GM12878 (cell line): Measurements from ENCODE around the gene C5orf52.

Experiments used
- CTCF ChIP-seq, 3 experiments: IDR thresholded peaks in 2 of 3; conservative IDR thresholded peaks in 1 of 3; 2 replicates each; pipeline ENCODE4 v1.5.1; 2011; ENCODE audit warnings: low read depth in 3 of 3, low read length in 3 of 3, mild to moderate bottlenecking in 3 of 3, control low read depth in 2 of 3, moderate library complexity in 2 of 3, inconsistent platforms in 1 of 3, mixed read lengths in 1 of 3; ENCODE audit not compliant: control insufficient read depth in 2 of 3, insufficient read depth in 1 of 3; ENCODE audit errors: extremely low read depth in 1 of 3
- NFYB ChIP-seq: IDR thresholded peaks from 2 replicates; pipeline ENCODE4 v1.6.1; 2011; ENCODE audit warnings: low read depth, mild to moderate bottlenecking, low read length, improper control_type of control experiment, moderate library complexity; ENCODE audit not compliant: insufficient read depth
- NR2C1 ChIP-seq: fragments of 450-650 bp; IDR thresholded peaks from 2 replicates; pipeline ENCODE4 v1.6.1; 2017; ENCODE audit warnings: antibody characterized with exemption, mild to moderate bottlenecking, moderate library complexity
- PAX5 ChIP-seq: IDR thresholded peaks from 2 replicates; pipeline ENCODE4 v1.6.1; 2011; ENCODE audit warnings: low read depth, low read length, borderline replicate concordance
- POLR2AphosphoS5 ChIP-seq: IDR thresholded peaks from 2 replicates; pipeline ENCODE4 v1.6.1; 2011; ENCODE audit warnings: mild to moderate bottlenecking, low read length, inconsistent platforms
- RELA ChIP-seq: fragments of 450-650 bp; IDR thresholded peaks from 2 replicates; pipeline ENCODE4 v1.8.0; 2014; ENCODE audit warnings: borderline replicate concordance; ENCODE audit not compliant: partially characterized antibody
- ZSCAN29 ChIP-seq: fragments of 450-650 bp; IDR thresholded peaks from 2 replicates; pipeline ENCODE4 v1.6.1; 2017; ENCODE audit warnings: mild to moderate bottlenecking, moderate library complexity

GRCh38 chr5:157713830-157714595 is 42.7 kb downstream of the C5orf52 start:
- TF ChIP-seq NFYB, result no peak
- TF ChIP-seq ZSCAN29, result no peak
- TF ChIP-seq NR2C1, result no peak
- TF ChIP-seq POLR2AphosphoS5, result no peak
- no peak for TF ChIP-seq CTCF (IDR thresholded peaks at IDR 0.05 in 2 of 3, conservative IDR thresholded peaks at IDR 0.05 in 1 of 3; ENCODE audit: control insufficient read depth in 2 of 3, extremely low read depth in 1 of 3, insufficient read depth in 1 of 3, low read depth in 3 of 3, low read length in 3 of 3)
- TF ChIP-seq RELA, result no peak
- no peak for TF ChIP-seq PAX5
